ENCODE results near the gene OLFML2A.

Gene OLFML2A

DNA sequence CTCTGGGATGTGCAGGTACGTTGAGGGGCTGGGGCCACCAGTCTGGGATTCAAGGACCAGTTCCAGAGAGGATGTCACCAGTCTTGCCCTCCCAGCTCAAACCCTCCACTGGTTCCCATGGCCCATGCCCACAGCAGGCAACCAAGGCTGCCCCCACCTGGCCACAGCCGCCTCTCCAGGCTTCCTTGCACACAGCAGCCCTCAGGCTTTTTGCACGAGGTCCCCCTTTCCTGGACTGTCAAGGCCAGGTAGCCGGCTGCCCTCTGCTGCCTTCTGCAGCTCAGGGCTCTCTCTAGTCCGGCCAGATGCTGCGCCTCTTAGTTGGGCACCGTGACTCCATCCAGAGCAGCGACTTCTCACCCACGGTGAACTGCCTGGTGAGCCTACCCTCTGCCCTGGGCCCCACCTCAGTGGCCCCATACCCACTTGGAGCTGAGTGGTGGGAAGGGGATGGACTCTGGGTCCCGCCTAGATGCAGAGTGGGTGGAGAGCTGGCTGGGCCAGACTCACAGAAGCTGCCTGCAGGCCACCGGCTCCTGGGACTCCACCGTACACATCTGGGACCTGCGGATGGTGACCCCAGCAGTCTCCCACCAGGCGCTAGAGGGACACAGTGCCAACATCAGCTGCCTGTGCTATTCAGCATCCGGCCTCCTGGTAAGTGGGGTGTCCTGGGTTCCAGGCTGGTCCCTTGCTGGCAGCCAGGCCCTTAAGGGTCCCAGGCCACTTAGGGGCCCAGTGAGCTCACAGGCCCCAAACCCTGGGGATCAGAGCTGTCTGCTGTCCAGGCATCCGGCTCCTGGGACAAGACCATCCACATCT is 79.2 kb downstream of the OLFML2A start:
- no peak for DNase-seq

DNA sequence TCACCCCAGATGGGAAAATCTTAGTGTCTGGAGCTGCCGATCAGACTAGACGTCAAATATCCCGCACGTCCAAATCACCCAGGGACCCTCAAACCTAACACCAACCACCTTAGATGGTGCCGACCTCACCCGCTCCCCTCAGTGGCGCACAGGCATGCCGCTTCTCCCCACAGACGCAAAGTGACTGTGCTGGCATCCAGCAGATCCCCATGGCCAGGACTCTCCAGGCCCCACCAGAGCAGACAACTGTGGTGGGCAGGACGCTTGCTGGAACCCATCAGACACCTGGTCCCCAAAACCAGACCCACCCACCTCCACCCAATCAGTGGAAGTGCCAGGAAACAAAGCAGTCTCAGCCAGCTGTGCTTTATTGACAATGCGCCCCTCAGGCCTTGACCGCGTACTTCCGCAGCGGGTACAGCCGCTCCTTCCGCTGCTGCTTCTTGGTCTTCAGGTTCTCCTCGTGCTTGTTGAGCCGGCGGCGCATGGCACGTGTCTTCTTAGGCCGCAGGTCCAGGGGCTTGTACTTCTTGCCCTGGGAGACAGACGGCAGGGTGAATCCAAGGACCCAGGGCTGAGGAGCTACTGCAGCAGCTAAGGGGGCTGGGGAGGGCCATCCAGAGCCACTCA is 80.7 kb downstream of the OLFML2A start:
- no peak for DNase-seq

DNA sequence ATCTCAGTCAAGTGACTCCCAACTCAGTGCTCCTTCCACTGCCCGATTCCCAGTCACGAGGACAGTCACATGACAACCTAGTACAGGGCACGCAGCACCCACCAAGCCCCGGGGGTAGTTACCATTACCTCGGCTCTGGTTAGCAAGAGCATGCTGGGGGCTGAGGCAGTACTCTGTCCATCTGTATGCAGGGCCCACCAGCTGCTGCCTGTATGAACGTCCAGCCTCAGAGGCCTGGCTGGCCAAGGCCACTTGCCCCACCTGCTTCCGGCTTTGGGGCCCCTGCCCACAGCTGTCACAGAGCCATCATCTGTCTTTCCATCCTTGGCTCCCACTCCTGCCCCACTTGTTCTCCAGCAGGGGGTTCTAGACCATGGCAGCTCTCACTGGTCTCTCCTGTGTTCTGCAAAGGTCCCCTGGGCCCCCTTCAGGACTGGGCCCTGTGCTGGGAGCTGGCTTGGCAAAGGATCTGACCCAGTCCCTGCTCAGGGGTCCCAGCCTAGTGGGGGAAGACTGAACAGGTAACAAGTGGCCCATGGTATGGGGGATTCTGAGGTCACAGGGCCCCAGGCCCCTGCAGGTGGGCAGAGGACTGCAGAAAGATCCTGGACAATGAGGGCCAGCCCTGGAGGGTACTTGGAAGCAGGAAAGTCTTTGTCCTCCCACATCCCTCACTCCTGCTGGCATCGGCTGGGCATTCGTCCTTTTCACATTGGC is 81.6 kb downstream of the OLFML2A start:
- no peak for DNase-seq

DNA sequence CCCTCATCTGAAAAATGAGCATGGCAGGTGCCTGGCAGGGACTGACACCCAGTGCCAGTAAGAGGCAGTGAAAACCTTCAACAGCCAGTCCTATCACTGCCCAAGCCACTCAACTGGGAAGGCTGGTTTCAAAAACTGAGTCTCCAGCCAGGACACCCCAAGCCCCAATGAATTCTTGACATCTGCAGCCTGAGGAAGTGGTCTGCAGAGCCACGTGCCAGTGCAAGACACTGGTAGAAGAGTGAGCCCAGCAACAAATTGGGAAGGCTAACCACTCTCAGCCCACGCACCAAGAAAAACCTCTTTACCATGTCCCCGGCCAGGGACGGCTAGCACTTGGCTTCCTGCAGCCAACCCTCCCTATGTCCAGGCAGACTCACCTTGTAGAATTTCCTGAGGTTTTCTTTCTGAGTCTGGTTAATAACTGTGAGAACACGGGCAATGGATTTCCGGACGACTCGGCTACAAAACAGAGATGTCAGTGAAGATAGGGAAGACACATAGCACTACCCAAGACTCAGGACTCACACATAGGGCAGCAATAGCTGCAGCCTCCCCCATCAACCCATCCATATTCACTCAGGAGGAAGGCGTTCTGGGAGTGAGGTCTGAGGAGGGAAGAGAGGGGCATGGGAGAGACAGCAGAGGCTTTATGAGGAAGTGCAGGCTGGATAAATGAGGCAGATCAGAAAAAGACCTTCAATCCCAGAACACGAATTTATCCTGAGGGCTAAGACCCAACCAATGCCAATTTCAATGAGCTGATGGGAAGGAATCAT is 83.1 kb downstream of the OLFML2A start:
- DNase-seq: no peak

DNA sequence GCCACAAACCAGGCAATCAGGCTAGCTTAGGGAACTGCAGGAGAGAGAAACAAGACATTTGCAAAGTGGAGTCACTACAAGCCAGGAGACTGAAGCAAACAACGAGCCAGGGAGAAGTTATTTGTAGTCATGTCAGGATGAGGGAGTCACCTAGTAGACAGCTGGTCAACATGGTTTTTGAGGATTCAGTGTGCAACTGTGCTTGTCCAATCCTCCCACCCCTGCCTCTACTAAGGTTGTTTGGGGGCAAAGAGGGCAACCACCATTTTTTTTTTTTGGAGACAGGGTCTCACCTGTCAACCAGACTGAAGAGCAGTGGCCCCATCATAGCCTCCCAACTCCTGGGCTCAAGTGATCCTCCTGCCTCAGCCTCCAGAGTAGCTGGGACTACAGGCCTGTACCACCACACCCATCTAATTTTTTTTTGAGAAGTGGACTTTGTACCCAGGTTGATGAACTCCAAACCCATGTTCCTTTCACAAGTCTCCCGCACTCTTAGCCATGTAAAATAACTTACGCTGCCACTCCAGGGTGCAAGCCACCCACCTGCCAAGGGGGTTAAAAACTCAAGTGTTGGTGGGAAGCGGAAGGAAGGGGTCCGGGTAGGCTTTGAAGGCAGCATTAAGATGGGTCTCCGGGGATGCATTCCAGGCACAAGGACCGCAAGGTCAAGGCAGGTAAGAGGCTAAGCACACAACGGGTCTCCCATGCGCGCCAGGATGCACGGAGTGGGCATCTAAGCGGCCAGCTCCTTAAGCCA is 83.8 kb downstream of the OLFML2A start:
- DNase-seq: no peak

DNA sequence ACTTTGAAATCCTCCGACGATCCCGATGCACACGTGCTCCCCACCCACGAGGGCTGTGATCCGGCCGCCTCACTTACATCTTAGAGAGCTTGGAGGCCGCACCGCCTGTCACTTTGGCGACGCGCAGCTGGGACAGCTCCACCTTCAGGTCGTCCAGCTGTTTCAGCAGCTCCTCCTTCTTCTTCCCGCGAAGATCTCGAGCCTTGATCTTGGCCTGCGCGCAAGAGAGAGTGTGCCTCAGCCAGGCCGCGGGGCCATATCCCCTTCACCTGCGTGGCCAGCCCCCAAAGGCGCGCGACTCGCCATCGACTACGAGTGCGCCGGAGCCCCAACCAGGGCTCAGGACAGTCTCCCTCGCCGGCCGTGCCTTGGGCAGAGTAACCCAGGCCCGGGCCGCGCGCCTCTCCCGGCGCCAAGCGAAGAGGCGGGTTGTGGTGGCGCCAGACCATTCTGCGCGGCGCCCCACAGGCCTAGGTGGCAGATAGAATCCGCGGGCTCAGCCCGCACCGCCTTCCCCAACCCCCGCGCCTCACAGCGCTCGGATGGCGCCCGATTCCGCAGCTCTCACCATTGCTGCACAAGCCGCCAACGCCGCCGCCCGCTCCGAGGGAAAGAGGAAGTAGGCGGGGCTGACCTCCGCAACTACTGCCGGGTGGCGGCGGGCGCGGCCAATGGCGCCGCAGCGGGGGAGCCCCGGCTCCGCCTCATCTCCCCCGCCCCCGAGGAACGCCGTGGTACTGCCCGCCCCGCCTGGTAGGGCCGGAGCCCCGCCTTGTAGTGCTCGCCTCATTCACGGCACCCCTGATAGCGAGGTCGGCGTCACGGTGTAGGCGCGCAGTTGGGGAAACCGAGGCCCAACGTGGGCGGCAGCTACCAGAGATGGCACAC is 84.7 kb downstream of the OLFML2A start, which contains the start of the genes ARPC5L and RPL35:
TSS of gene ARPC5L (plus strand) at position 789 of the 888 bp plus-strand sequence. CDS start 7,161 bp downstream, outside the sequence.
TSS of gene RPL35 (minus strand) at position 616 of the 888 bp plus-strand sequence. CDS start at position 571, 45 bp downstream.
- peak; percentile 93 for DNase-seq

DNA sequence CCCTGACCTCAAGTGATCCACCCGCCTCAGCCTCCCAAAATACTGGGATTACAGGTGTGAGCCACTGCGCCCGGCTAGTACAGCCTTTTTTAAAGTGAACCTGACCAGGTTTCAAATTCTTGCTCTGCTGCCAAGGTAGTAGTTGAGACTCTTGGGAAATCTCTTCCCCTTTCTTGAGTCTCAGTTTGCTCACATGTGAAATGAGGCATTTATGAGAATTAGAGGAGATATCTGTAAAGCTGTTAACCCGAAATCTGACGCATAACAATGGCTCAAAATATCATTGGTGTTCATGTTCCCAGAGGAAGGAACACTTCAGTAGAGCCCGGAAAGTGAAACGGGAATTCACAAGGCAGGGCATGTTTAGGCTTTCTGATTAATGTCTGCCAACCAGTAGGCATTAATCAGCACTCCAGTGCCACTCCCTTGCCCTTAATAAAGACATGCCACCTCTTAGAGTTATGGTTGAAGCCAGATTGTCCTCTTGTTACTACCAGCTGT is 86.5 kb downstream of the OLFML2A start:
- no peak for DNase-seq
